Activated CD4-positive, alpha-beta T cell treated with anti-CD3 and anti-CD28 coated beads, Interleukin-2, amount 50 U/mL, for 48 hours (primary cell): Measurements from ENCODE around the gene DLL1.
"Not testable (repeated sequence)": the region's sequence is repeated elsewhere in the genome, so short reads cannot be mapped to it uniquely, and the experiment has no call there.

ENCODE experiments used
- DNase-seq, 2 experiments: peaks; one replicate each; pipeline ENCODE4 v3.0.0-alpha.2; 2020

DLL1 gene

DNA sequence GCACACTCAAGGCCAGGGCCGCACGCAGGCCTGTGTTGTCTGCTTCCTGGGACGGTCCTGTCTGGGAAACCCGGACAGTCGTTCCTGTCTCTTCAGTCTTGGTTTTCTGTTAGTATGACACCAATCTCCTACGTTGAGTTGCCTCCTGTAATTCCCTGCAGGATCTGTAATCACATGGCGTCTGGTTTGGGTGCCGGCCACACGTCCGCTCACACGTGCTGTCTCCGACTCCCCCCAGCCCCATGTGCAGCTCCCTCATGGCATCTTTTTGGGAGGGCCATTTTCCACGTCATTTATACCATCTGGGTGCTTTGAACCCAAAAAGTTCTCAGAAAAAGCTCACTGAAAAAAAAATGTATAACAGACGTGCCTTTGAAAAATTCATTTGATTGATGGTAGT lies 23.2 kb downstream of the DLL1 start:
- no peak for DNase-seq

DNA sequence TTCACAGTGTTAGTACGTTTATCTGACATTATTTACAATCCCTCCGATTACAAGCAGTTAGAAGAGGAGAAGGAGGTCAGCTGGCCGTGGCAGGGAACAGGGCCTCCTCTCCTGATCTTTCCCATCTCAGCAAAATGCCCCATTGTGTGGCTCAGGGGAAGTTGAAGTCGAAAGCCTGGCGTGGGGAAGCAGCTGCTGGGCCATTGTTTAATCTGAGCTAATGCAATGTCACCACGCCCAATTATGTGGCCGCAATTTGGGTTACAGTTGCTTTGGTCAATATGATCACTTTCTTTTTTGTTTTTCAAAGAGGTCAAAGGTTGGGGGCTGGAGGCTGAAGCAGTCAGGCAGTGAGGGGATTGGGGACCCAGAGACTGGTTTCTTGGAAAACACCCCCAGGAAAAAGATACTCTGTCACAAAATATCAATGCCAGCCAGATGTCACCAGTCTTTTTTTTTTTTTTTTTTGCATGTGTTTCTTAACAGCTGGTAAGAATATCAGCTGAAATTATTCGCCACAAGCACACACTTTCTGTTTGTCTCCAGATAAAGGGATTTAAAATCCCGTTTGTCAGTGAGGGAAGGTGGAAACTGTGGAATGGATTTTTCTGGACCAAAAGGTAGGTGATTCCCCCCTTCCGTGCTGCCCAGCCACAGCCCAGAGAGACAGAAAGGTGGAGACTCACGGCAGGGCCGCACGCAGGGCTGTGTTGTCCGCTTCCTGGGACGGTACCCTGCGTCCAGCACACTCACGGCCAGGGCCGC lies 24.6 kb downstream of the DLL1 start:
- no peak for DNase-seq

DNA sequence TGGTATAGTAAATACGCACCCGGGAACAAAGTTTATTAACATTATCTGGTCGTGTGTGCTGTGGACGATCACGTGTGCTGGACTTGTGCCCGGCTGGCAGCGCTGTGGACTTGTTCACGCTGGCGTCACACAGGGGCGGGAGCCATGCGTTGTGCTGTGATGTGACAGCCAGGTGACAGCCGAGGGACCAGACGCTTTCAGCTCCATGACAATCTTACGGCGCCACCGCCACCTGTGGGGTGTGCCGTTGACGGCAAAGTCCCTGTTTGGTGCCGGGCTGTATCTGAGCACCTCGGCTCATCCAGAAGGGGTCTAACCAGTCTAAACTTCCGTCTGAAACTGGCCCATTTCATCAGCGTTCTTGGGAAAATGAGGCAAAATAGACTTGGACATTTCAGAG lies 25.2 kb downstream of the DLL1 start:
- DNase-seq, result no peak

DNA sequence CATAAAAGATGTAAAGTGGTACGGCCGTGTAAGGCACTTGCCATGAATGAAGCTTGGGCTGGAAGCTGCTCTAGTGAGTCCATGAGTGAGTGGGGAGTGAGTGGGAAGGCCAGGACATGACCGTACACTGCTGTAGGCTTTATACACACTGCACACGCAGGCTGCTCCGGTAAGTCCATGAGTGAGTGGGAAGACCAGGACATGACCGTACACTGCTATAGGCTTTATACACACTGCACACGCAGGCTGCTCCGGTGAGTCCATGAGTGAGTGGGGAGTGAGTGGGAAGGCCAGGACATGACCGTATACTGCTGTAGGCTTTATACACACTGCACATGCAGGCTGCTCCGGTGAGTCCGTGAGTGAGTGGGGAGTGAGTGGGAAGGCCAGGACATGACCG lies 26.2 kb downstream of the DLL1 start:
- DNase-seq, result not testable (repeated sequence)

DNA sequence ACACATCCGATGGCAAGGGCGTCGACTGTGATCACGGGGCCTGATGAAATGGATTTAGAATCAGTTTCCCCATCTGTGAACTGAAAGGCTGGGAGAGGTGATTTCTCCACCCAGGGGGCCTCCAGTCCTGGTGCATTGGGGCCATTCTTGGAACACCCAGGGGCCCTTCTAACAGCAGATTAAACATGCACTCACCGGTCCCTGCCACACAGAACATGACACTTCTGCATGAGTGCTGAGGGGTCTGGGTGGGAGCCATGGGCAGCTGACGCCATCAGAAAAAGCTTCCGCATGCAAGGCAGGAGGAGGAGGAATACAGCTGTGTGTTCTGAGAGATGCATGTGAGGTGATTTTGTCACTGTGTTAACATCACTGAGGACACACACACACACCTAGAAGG lies 26.8 kb downstream of the DLL1 start:
- no peak for DNase-seq

DNA sequence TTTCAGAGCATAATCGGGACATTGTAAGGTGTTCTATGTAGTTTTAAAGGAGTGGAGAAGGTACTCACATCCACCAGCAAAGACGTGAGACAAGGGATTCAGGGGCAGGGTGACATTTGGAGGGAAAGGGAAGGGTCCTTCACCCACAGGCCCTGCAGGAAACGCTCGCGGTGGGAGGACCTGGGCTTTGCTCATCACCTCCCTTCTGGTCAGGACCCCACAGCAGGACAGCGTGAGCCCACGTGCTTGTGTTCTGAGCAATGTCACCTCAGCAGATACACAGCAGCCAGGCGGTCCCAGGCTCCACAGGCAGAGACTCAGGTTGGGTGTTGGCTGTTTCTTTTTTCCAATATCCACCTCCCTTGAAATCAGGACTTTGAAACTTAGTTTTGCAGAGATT lies 27.5 kb downstream of the DLL1 start:
- DNase-seq, result no peak

DNA sequence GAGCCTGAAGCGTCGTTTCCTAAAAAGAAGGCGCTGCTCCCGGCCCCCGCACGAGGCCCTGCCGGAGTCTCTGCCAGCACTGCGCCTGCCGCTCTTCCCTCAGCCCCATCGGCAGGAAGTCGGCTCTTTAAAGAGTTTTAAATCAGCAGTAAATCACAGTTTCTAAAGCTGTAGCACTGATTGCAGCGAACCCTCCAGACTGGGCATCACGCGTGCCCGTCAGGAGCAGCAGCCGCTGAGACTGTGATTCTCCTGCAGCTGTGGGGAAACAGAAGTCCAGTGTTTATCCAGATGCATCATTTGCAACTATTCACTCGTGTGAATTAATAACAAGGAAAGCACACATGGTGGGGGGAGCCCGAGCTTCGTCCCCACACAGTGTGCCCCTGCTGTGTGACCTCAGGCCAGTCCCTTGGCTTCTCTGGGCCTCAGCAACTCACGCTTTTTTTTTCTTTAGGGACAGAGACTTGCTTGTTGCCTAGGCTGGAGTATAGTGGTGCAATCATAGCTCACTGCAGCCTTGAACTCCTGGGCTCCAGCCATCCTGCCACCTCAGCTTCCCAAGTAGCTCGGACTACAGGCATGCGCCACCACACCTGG lies 28.3 kb downstream of the DLL1 start:
- DNase-seq, result no peak

DNA sequence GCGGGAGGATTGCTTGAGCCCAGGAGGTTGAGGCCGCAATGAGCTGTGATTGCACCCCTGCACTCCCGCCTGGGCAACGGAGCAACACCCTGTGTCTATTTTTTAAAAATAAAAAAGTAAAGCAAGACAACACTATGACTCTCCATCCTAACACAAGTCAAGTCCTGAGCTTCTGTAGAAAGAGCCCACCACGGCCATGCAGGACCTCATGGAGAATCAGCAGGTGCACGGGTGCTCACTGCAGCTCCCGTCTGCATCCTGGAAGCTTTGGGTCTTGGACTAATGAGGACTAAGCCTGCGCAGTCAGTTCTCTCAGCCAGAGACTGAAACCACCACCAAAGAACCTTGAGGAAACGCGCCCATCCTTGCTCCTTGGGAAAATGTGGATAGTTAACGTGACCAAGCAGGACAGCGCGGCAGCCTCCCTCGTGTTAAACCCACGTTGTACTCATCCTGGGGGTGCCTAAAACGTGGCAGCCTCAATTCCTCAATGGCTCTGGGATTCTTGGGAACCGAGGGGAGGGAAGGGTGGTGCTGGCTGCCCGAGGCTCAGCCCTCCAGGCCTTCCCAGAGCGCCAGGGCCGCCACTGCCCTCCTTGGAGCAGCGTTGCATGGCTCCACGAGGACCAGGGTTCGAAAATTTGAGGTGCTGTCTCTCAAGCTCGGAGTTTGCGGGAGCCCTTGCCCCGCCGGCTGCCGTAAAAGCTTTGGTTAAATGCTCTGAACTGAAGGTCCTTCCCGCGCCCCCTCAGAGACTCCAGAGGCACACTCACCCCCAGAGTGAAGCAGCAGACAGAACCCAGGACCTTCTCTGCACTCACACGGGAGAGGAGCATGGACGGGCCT lies 29.0 kb downstream of the DLL1 start:
- no peak for DNase-seq

DNA sequence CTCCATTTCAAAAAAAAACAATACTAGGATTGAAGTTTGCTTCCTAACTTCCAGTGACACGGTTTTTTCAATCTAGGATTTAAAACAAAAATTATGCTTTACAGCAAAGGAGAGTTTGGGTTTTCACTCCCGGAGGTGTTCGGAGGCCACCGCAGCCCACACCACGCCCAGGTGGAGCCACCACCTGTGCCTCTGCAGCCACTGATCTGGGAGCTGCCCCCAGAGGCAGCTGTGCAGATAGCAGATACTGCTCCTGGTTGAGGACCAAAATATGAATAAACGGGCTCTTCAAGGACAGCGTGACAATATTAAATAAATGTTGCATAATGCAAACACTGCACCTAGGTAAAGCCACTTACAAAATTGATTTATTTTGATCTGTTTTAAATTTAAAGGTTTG lies 30.2 kb downstream of the DLL1 start:
- DNase-seq, result no peak

DNA sequence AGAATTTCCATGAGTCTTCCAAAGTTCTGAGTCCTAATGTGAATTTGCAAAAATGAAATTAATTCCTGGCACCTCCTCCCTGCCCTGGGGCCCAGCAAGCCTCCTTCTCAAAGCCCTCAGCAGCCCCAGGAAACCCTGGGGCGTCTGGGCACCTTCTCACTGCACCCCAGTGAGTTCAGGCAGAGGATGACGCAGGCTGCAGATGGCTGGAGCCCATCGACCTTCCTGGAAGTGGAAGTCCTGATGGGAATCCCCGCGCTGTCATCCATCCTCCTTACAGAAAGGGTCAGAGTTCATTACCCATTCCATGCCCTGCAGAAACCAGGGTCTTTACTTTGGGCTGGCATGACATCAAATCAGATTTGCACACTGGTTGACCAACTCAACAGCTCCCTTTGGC lies 31.6 kb downstream of the DLL1 start:
- DNase-seq, result no peak

DNA sequence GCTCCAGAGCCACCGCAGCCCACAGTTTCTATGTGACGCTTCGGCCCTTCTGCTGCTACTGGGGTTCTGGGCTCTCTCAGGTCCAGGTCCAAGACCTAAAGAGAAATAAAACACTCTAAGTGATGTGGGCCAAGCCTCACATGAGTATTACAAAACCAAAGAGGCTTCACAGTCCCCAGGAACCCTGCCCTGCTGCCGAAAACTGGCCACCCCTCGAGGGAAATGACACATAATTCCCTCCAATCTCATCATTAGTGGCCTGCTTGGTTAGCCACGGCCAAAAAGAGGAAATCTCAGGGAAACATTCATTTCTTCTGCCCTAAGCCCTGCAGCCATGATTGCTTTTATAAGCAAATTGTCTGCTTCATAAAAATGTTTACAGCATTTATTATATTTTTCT lies 32.5 kb downstream of the DLL1 start:
- no peak for DNase-seq

DNA sequence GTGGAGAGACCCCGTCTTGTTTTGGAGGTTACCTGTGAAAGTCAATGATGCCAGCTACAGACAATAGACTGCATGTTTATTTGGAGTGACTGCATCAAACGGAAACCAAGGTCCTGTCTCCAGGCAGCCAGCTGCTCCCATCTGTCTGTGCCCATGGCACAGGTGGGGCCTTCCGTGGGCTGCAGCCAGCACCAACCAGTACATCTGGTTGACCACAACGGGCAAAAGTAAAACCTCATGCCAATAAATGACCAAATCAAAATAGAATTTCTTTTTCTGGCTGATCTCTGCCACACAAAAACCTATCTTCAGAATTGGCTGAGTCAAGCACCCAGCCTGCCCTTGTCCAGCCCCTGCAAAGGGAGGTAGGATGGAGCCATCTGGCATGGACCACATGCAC lies 33.5 kb downstream of the DLL1 start:
- no peak for DNase-seq

DNA sequence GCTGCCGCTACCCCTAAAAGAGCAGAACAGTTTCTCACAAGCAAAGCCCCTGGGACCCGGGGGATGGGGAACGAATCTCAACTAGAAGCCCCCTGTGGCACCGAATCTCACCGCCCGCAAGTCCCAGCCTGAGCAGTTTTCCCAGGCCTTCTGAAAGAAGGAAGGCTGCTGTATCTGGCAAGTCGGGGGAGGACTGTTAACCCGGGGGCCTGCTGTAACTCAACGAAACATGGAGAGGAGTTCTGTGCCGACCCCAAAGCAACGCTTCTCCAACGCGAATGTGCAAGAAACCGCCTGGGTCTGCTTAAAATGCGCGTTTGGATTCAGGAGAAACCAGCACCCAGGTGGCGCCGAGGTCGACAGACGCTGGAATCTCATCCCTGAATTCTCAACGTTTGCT lies 34.2 kb downstream of the DLL1 start:
- DNase-seq, result no peak

DNA sequence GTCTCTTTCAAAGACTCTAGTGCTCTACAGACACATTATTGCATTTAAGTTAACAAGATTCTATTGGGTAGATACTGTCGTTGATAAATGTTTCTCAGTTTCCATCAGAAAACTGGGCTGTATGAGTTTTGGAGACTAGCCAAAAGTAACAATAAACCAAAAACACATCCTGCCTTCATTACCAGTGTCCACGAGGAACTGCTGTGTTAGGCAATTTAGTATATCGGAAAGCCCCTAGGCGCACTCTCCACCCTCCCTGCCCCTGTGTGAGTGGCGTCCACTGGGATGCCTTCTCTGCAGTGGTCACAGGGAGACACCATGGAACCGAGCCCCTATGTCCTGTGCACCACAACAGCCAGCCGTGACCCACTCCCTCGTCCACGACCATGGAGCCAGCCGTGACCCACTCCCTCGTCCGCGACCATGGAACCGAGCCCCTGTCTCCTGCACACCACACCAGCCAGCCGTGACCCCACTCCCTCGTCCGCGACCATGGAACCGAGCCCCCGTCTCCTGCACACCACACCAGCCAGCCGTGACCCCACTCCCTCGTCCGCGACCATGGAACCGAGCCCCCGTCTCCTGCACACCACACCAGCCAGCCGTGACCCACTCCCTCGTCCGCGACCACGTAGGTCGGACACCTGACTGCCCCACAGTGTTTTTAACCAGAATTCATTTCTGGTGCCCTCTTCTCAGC lies 35.3 kb downstream of the DLL1 start:
- DNase-seq, result no peak

DNA sequence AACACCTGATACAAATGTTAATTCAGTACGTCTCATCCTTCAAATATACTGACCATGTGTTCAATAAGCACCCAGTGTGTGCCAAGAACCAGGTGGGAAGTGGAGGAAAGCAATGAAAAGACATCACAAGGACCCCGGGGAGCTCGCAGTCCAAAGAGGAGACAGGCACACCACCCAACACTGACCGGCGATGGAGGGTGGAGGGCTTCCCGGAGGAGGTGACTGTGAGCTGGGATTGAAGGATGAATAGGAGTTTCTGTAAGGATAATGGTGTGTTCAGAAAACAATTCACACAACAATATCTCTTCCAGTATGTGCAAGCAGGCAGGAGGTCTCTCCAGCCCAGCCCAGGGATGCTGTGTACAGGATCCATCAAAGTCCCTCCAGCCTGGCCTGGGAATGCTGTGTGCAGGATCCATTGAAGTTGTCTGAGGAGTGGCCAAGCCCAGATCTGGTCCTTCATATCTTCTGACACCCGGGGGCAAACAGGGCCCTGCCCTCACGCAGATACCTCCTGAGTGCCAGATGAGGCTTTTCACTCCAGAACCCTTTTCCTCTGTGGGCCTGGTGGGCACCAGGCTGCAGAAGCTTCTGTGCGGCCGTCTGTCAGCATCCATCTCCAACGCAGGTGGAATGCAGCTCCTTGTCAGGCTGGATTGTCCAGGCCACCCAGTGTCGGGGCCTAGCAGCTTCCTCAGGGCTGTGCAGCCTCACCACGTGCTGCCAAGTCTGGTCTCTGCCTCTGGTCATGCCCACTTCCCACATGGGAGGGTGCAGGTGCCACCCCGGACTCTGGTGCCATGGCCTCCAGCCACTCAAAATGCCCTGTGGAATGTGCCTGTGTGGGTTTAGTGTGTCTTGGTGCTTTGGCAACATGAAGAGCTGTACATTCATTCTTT lies 36.3 kb downstream of the DLL1 start:
- no peak for DNase-seq

DNA sequence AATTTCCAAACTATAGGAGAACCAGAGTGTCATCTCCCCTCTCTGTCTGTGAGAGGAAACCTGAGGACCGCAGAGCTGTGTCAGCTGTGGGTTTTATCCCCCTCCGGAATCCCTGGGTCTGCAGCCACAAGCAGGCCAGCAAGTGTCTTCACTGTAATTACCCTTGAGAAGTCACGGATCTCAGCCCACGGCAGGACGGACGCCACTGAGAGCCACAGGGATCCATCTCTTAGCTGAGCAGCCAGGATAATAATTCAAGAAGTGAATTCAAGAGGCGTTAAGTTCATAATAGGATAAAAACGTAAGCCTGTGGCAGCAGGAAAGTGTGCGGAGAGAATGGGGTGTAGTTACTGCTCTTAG lies 37.0 kb downstream of the DLL1 start:
- DNase-seq, result no peak

DNA sequence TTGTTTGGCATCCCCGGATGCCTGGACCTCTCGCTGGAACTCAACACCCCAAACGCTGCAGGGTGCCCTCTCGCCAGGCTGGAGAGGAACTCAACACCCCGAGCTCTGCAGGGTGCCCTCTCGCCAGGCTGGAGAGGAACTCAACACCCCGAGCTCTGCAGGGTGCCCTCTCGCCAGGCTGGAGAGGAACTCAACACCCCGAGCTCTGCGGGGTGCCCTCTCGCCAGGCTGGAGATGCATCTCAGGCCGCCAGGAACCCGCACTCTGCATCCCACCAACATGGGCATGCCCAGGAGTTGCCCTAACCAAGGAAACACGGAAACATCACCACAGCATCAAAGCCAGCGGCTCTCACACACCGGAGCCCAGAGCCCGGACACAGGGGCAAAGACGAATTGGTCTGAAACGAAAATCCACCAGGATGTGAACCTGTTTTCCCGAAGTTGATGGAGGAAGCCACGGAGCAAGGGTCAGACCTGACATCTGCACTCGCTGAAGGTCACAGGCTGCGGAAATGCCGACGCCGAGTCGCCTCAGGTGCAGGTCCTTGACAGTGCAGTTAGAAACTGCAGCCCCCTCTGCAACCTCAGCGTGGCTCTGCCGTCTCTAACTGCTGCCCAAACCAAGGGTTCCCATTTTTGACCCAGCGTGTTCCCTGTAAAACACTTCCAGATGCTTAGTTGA lies 37.5 kb downstream of the DLL1 start:
- no peak for DNase-seq

DNA sequence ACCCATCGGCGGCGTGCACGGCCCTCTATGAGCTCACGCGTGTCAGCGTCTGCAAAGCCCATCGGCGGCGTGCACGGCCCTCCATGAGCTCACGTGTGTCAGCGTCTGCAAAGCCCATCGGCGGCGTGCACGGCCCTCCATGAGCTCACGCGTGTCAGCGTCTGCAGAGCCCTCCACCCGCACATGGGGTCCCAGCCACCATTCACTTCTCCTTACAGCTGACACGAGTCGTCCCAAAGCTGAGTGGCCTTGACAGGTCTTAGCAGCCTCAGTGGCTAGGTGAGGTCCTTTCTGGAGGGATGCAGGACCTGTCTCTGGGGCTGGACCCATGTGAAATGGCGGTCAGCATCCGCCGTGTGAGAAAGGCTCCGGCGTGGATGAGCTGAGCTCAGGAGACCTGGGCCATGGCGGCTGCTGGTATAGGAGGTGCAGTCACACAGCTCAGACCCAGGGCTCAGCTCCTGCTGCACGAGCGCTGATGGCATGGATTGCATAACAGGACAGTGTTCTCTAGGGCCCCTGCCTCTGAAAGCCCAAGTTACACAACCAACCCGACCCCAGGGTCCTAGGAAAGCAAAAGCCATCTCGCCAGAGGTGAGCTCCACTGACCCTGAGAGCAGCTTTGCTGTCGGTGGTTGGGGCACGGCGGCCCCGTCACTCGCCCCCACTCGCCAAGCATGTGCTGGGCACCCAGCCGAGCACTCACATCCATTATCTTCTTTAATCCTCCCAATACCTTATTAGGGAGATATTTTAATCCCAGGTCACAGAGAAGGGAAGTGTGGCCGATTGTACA lies 38.9 kb downstream of the DLL1 start:
- no peak for DNase-seq

DNA sequence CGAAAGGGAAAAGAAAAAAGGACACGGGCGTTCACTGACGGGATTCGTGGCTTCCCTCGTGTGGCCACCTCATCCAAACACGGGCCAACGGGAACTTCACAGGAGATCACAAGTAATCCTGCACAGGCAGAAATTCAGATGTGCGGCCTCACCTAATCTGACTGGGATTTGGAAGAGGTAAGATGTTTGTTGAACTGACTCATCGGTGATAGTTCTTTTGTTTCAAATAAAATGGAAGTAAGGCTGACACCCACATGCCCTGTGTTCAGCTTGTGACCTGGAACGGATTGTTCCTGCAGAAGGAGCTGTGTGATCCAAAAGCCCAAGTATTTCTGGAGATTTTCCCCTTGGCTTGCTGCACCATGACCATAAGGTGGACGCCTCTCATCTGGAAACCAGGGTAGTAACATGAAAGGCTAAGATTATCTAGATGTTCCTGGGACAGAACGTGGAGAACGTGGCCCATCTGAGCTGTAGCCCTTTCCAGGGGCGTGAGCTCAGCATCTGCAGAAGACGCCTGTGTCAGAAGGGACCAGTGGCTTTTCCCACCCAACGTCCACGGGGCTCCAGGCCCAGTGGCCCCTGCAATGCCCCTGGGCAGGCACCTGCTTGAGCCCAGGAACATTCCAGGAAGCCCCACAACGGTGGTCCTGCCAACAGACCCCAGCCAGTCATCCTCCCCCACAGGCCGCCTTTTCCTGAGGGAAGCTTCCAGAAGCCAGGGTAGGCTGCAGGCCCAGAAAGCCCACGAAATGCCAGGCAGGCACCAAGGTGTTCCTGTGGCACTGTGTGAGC lies 39.7 kb downstream of the DLL1 start:
- DNase-seq, result no peak

DNA sequence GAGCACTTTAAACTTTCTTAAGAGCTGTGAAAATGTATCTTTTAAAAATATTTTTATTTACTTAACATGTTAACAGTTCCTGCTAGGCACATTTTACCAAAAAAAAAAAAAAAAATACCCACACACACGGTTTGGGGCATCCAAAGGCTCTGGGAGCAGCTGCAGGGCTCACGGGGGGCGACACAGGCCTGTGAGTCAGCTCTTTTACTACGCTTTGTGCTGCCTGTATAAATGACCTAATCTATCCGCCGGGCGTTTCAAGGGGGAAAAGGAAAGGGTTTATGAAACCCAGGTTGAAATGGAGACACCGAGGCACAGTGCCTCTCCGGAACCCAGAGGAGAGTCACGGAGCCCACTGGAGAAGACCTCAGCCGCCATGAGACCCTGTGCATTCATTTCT lies 40.4 kb downstream of the DLL1 start:
- DNase-seq, result no peak
